Measurements from ENCODE around the gene PLA2G5. TPM values are rescaled to one million over a fixed set of nuclear protein-coding genes. Genes with fewer than 3 reads are reported as not detected.

Gene PLA2G5
- total RNA-seq, 4 donors from 2014 or later, result 0.60 to 14.5 (median 3.0) TPM

DNA sequence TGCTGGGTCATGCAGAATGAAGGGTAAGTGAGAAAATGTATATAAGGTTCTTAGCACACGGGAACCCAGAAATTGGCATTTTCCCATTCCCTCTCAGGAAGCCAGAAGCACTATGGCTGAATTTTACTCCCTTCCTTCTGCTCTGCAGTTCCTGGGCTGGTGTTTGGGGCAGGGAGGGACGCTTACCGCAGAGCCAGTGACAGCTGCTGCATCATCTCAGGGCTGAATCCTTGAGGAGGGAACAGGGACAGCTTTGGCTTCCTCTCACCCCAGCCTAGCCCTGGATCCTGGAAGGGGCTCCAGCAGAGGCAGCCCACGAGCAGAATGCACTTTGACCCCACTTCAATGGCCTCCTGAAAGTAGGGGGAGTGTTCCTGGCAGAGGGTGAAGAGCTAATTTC lies 37.4 kb downstream of the PLA2G5 start:
- TF ChIP-seq, protein P1, sequence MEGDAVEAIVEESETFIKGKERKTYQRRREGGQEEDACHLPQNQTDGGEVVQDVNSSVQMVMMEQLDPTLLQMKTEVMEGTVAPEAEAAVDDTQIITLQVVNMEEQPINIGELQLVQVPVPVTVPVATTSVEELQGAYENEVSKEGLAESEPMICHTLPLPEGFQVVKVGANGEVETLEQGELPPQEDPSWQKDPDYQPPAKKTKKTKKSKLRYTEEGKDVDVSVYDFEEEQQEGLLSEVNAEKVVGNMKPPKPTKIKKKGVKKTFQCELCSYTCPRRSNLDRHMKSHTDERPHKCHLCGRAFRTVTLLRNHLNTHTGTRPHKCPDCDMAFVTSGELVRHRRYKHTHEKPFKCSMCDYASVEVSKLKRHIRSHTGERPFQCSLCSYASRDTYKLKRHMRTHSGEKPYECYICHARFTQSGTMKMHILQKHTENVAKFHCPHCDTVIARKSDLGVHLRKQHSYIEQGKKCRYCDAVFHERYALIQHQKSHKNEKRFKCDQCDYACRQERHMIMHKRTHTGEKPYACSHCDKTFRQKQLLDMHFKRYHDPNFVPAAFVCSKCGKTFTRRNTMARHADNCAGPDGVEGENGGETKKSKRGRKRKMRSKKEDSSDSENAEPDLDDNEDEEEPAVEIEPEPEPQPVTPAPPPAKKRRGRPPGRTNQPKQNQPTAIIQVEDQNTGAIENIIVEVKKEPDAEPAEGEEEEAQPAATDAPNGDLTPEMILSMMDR (IDR thresholded peaks at IDR 0.05), result no peak
- no peak for ATAC-seq (ENCODE audit: low FRiP score)
- DNase-seq (ENCODE audit: low spot score), result no peak

DNA sequence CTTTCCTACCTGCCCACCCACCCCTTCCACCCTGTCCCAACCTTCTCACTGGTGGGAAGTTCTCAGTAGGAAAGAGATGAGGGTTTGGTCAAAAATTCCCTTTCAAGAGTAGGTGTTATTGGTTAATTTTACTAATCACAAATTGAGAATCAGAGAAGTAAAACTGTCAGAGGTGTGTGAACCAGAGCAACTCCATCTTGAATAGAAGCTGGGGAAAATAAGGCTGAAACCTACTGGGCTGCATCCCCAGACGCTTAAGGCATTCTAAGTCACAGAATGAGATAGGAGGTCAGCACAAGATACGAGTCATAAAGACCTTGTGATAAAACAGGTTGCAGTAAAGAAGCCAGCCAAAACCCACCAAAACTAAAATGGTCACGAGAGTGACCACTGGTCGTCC lies 37.8 kb downstream of the PLA2G5 start:
- DNase-seq (ENCODE audit: low spot score) (no peak), ATAC-seq (ENCODE audit: low FRiP score) (no peak)
- TF ChIP-seq, protein P1 (IDR thresholded peaks at IDR 0.05), result no peak

DNA sequence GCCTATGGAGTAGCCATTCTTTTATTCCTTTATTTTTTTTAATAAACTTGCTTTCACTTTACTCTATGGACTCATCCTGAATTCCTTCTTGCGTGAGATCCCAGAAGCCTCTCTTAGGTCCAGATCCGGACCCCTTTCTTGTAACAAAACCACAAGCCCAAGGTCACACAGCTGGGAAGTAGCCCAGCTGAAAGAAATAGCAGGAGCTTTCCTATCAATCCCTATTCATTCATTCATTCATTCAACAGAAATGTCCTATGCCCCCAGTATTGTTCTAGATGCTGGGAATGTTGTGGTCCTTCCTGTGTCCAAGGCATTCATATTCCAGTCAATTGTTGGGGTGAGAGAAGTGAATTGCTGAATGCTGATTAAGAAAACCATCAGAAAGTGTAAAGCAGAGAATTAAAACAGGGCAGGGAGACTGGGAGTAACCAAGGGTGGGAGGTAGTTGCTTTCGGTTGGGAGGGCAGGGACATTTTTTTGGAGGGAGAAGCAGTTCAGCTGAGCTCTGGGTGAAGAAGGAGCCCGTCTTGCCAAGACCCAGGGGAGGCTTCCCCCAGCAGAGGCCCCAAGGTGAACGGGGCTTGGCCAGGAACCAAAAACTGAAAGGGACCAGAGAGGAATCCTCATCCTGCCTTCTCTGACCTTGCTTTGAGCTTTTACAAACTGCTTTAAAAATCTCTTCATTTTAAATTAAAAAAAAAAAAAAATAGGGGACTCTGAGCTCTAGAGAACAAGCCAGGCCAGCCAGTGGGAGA lies 38.6 kb downstream of the PLA2G5 start:
- TF ChIP-seq, protein P1 (IDR thresholded peaks at IDR 0.05), result no peak
- DNase-seq (ENCODE audit: low spot score), result no peak

DNA sequence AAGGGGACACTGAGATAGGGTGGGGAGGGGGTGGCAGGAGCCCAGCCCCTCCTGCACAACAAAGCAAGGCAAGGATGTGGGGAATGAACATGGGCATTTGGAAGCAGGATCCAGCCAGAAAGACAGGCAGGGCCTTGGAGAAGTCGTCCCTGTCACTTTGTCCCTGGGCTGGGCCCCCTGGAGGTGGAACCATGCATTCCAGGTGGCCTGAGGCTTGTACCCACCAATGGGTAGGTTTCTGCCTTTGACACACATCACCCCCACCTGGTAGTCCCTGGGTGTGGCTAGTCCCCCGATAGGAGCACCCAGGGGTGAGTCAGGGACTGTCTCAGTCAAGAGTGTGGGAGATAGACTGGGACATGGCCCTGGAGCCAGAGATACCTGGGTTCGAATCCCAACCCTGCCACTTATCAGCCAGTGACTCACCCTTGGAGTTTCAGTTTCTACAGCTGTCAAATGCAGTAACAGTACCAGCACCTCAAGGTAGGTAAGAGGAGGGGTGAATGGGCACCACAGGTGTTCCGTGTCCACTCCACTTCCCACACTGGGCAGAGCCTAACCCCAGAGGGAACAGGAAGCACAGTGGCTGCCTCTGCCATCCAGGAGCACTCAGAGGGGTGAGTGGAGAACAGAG lies 39.3 kb downstream of the PLA2G5 start:
- ATAC-seq (ENCODE audit: low FRiP score), result no peak
- TF ChIP-seq, protein P1 (IDR thresholded peaks at IDR 0.05), result no peak
- DNase-seq (ENCODE audit: low spot score), result no peak

More for the DNA sequence above, 38.6 kb downstream of the PLA2G5 start:
- no peak for ATAC-seq (ENCODE audit: low FRiP score)

DNA sequence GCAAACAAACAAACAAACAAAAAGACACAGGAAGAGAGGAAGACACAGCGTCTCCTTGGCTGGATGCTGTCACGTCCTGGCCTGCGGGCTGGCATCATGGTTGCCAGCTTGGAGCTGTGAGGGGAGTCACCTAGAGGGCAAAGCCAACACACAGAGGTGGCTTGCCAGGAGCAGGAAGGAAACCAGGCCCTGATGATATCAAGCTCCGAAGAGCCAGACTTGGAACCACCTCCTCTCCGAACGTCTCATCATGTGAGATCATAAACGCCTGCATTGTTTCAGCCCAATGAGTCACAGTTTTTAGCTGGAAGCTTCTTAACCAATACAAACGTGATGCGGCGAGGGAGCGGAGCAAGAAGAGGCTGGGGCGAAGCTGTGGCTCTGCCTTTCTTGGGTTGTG lies 40.7 kb downstream of the PLA2G5 start:
- DNase-seq (ENCODE audit: low spot score), result no peak
- TF ChIP-seq, protein P1 (IDR thresholded peaks at IDR 0.05), result no peak
- peak; percentile 37 for ATAC-seq (ENCODE audit: low FRiP score)

DNA sequence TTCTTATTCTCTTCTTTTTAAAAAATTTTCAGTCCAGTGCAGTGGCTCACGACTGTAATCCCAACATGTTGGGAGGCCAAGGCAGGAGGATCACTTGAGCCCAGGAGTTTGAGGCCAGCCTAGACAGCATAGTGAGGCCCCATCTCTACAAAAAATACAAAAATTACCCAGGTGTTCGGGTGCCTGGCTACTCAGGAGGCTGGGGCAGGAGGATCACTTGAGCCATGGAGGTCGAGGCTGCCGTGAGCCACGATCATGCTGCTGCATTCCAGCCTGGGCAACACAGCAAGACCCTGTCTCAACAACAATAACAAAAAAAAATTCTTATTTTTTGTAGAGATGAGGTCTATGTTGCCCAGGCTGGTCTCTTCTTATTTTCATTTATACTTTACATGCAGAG lies 41.5 kb downstream of the PLA2G5 start:
- DNase-seq (ENCODE audit: low spot score) (no peak), ATAC-seq (ENCODE audit: low FRiP score) (no peak)
- TF ChIP-seq, protein P1 (IDR thresholded peaks at IDR 0.05), result no peak
